ENCODE data around the gene USP22.

The USP22 gene

DNA sequence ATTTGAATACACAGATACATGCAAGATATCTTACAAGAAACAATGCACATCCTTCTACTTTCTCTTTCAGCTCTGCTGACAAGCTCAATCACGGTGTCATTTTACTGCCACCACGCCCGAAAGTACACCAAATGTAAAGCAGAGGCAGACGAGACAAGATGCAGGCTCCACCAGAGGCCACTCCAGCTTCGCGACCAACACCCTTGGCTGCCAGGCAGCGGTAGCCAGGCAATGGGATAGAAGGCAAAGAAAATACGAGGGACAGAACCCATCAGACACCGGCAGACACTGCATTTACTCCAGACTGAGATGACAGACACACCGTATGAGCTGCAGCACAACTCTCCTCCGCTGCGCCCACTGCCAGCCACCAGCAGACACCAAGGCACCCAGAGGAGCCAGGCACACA lies 41.0 kb downstream of the USP22 start:
- Mint-ChIP-seq H3K36me3 (peaks cover 14% of the 10 kb centered on the region), H3K27ac (peak overlapping the region; percentile 57), H3K4me1 (peaks cover 41% of the 10 kb centered on the region), H3K27me3 (no peaks in the 10 kb centered on the region), H3K4me3 (peak overlapping the region; percentile 1), H3K9me3 (no peaks in the 10 kb centered on the region)

DNA sequence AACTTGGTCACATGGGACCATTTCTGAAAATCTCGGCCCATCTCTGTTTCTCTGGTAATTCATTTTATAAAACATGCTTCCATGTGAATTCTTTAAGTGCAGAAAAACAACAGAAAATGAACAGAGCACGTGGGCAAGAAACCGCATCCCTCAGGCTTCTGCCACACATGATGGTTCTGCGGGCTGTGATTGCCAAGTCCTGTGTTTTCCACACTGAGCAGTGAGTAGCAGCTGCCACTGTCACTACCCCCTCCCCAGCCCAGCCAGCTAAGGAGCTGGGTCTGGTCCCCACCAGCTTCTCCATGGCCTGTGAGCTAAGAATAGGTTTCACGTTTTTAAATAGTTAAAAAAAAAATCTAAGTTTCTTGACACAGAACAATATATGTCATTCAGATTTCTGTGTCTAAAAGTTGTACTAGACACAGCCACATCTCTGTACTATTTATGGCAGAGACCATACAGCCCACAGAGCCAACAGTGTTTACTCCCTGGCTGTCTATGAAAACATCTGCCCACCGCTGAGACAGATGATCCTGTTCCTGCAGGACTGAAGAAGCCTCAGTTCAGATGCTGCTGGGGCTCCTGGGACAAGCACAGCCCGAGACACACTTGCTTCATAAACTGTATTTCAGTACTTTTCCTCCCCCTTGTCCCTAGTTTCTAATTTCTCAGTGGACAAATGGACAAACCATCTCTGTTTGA lies 41.5 kb downstream of the USP22 start:
- peaks cover 12% of the 10 kb centered on the region for H3K36me3 Mint-ChIP-seq
- no peaks in the 10 kb centered on the region for H3K27me3 Mint-ChIP-seq
- H3K4me3 Mint-ChIP-seq, result peak overlapping the region; percentile 1
- H3K4me1 Mint-ChIP-seq, result peaks cover 41% of the 10 kb centered on the region
- peak overlapping the region; percentile 57 for H3K27ac Mint-ChIP-seq
- H3K9me3 Mint-ChIP-seq, result no peaks in the 10 kb centered on the region

DNA sequence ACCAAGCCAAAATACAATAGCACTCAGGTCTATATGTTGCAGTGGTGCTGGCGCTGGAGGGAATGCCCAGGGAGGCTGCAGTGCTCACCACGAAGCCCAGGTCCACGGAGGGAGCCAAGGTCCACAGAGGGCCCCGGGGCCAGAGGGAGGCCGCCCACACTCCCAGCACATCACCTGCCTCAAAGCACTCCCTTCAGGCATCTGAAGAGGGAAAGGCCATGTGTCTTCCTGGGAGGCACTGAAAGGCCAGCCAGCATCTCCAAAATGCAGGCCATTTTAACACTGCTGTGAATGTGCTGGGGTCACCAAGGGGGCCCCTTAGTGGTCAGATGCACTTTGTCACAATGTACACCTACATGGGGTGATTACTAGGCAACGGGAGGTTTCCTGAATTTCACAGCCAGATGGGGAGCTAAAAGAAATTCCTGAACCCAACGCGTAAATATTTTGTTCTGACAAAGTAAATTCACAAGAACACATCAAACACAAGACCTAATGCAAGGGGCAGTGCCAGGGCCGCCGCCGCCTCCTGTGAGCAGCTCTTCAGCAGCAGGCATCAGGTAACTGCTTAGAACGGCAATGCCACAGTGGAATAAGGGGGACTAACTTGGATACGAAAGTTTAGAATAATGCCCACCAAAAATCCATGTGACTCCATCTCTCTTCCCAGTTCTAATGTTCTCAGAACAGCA lies 42.8 kb downstream of the USP22 start:
- H3K4me3 Mint-ChIP-seq, result no peak overlapping the region
- peaks cover 9% of the 10 kb centered on the region for H3K36me3 Mint-ChIP-seq
- H3K4me1 Mint-ChIP-seq, result peaks cover 41% of the 10 kb centered on the region
- peak overlapping the region; percentile 35 for H3K27ac Mint-ChIP-seq
- no peaks in the 10 kb centered on the region for H3K9me3 Mint-ChIP-seq
- no peaks in the 10 kb centered on the region for H3K27me3 Mint-ChIP-seq

- no peaks in the 10 kb centered on the region for H3K9me3 Mint-ChIP-seq
- peaks cover 41% of the 10 kb centered on the region for H3K4me1 Mint-ChIP-seq
- H3K27me3 Mint-ChIP-seq, result no peaks in the 10 kb centered on the region
- no peak overlapping the region for H3K4me3 Mint-ChIP-seq
- H3K36me3 Mint-ChIP-seq, result peaks cover 9% of the 10 kb centered on the region
- peak overlapping the region; percentile 46 for H3K27ac Mint-ChIP-seq
These were observed 43.7 kb downstream of the USP22 start for GRCh38 chr17:20999044-20999573.

GRCh38 chr17:20998571-20999043 lies 44.2 kb downstream of the USP22 start:
- H3K9me3 Mint-ChIP-seq, result no peaks in the 10 kb centered on the region
- H3K27ac Mint-ChIP-seq, result peak overlapping the region; percentile 89
- H3K4me1 Mint-ChIP-seq, result peaks cover 41% of the 10 kb centered on the region
- H3K36me3 Mint-ChIP-seq, result peaks cover 9% of the 10 kb centered on the region
- no peaks in the 10 kb centered on the region for H3K27me3 Mint-ChIP-seq
- no peak overlapping the region for H3K4me3 Mint-ChIP-seq

GRCh38 chr17:20997711-20998570 lies 44.9 kb downstream of the USP22 start:
- Mint-ChIP-seq H3K36me3 (peaks cover 9% of the 10 kb centered on the region), H3K4me1 (peaks cover 42% of the 10 kb centered on the region), H3K4me3 (no peak overlapping the region), H3K9me3 (no peaks in the 10 kb centered on the region), H3K27ac (no peak overlapping the region), H3K27me3 (no peaks in the 10 kb centered on the region)

DNA sequence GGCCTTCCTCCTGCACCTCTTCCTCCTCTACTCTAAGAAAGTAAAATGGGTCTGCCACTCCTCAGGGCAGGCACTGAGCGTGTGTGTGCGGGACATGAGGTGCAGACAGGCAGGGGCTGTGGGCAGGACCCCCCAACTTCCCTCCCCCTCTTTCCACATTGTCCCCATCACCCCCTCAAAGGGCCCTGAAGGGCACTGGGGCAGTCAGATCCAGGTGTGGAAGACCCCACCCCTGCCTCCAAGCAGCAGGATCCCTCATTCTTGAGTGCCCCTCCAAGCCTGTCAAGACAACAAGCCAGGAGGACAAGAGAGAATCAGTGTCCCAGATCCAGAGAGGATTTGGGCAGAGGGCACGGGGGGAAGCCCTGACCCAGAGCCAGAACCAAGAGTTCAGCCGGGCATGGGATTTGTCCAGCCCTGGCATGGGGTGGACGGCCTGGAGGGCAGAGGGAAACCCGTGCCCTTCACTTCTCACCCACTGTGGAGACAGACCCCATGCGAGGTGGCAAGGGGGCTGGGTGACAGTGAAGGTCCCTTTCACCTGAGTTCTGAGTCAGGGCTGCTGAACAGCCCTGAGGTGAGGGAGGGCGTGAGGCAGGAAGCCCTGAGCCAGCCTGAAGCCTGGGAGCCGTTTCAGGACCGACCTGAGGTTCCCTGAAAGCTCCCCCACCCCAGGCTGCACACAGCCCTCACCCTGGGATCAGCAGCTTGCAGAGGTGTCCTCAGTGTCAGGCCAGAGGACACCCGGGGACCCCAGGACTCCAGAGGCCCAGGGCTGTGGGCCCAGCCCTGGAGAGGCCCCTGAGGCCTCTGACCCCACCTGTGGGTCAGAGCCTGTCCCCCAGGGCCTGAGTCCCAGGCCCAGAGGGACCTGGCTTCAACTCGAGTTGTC lies 45.8 kb downstream of the USP22 start:
- Mint-ChIP-seq H3K4me3 (no peak overlapping the region), H3K36me3 (peaks cover 4% of the 10 kb centered on the region), H3K4me1 (peaks cover 39% of the 10 kb centered on the region), H3K27ac (no peak overlapping the region), H3K9me3 (no peaks in the 10 kb centered on the region), H3K27me3 (no peaks in the 10 kb centered on the region)

DNA sequence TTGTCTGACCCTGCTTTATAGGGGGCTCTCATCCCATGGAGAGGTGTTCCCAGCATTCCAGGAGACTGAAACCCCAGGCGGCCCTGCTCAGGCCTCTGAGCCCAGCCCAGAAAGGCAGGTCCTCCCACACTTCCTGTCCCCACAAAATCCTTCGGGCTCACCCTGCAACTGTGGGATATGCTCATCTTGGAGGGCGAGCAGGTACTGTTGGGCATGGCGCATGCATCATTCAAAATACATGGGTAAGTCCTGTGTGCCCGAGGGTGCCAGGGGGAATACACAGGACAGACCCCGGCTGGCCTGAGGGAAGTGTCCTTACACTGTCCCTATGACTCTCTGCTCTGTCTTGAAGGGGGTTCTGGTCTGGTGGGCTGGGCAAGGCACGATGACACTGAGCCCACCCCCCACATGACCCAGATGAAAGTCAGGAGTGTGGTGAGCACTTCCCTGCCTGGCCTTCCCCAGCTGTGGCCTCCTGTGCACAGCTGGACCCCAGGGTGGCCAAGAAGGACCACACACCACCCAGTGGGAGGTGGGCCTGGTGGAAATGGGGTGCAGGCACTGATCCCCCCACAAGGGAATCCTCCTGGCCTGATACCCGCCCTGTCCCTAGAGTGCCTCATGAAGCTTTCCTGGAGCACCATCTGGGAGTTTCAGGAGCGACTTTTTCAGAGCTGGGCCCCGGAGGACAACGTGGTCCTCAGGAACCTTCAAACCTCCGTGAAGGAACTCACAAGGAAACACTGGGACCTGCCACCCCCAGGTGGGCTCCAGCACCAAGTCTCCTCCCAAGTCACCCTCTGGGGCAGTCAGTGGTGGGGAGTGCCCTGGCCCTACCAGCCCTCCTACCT lies 46.7 kb downstream of the USP22 start:
- Mint-ChIP-seq H3K27me3 (no peaks in the 10 kb centered on the region), H3K9me3 (no peaks in the 10 kb centered on the region), H3K36me3 (no peaks in the 10 kb centered on the region), H3K27ac (no peak overlapping the region), H3K4me1 (peaks cover 30% of the 10 kb centered on the region), H3K4me3 (no peak overlapping the region)

DNA sequence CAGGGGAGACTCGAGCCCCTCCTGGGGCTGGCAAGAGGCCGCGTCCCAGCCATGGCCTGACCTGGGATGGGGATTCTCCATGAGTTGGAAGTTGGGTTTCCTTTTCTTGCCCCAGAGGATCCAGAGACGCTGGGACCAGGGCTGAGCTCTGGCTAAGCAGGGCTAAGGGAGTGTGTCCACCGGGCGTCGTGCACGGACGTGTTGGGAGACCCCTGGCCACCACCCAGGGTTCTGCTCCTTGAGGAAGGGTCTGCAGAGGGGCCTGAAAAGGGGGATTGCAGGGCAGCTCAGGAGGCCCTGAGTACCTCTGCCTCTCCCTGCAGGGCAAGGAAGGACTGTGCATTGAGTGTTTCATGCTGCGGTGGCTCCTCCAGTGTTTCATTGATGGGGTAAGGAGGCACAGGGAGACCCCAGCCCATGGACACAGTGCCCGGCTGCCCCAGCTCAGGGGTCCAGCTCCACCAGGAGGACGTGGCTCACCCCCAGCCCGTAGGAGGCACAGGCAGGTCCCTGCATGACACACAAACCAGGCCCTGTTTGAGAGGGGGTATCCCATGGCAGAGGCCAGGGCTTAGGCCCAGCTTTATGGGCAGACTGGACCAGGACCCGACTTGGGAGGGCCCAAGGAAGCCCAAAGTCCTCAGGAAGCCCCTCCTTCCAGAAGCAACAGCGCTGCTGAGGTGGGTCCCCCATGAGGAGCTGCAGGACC lies 47.5 kb downstream of the USP22 start:
- no peak overlapping the region for H3K4me3 Mint-ChIP-seq
- H3K27ac Mint-ChIP-seq, result no peak overlapping the region
- no peaks in the 10 kb centered on the region for H3K36me3 Mint-ChIP-seq
- H3K4me1 Mint-ChIP-seq, result peaks cover 27% of the 10 kb centered on the region
- H3K9me3 Mint-ChIP-seq, result no peaks in the 10 kb centered on the region
- H3K27me3 Mint-ChIP-seq, result no peaks in the 10 kb centered on the region

- H3K4me1 Mint-ChIP-seq, result peaks cover 22% of the 10 kb centered on the region
- H3K9me3 Mint-ChIP-seq, result no peaks in the 10 kb centered on the region
- H3K36me3 Mint-ChIP-seq, result no peaks in the 10 kb centered on the region
- no peak overlapping the region for H3K4me3 Mint-ChIP-seq
- H3K27me3 Mint-ChIP-seq, result no peaks in the 10 kb centered on the region
- H3K27ac Mint-ChIP-seq, result no peak overlapping the region
These were observed 48.0 kb downstream of the USP22 start for GRCh38 chr17:20994779-20995149.

GRCh38 chr17:20993863-20994778 lies 48.7 kb downstream of the USP22 start:
- Mint-ChIP-seq H3K4me1 (peaks cover 15% of the 10 kb centered on the region), H3K4me3 (no peak overlapping the region), H3K27me3 (no peaks in the 10 kb centered on the region), H3K27ac (no peak overlapping the region), H3K9me3 (no peaks in the 10 kb centered on the region), H3K36me3 (no peaks in the 10 kb centered on the region)

- H3K9me3 Mint-ChIP-seq, result no peaks in the 10 kb centered on the region
- H3K27ac Mint-ChIP-seq, result no peak overlapping the region
- H3K27me3 Mint-ChIP-seq, result no peaks in the 10 kb centered on the region
- peaks cover 7% of the 10 kb centered on the region for H3K4me1 Mint-ChIP-seq
- no peak overlapping the region for H3K4me3 Mint-ChIP-seq
- H3K36me3 Mint-ChIP-seq, result no peaks in the 10 kb centered on the region
These were observed 49.6 kb downstream of the USP22 start for GRCh38 chr17:20992987-20993862.

Data from activated naive CD4-positive, alpha-beta T cell treated with anti-CD3 and anti-CD28 coated beads, Interleukin-2, amount 50 U/mL, for 24 hours (primary cell).